Amniotic stem cell (primary cell): ENCODE measurements around the gene FAT1.

Experiments
- DNase-seq: peaks from one replicate; lab custom pipeline; 2025; lab: John Stamatoyannopoulos, UW

The FAT1 gene

DNA sequence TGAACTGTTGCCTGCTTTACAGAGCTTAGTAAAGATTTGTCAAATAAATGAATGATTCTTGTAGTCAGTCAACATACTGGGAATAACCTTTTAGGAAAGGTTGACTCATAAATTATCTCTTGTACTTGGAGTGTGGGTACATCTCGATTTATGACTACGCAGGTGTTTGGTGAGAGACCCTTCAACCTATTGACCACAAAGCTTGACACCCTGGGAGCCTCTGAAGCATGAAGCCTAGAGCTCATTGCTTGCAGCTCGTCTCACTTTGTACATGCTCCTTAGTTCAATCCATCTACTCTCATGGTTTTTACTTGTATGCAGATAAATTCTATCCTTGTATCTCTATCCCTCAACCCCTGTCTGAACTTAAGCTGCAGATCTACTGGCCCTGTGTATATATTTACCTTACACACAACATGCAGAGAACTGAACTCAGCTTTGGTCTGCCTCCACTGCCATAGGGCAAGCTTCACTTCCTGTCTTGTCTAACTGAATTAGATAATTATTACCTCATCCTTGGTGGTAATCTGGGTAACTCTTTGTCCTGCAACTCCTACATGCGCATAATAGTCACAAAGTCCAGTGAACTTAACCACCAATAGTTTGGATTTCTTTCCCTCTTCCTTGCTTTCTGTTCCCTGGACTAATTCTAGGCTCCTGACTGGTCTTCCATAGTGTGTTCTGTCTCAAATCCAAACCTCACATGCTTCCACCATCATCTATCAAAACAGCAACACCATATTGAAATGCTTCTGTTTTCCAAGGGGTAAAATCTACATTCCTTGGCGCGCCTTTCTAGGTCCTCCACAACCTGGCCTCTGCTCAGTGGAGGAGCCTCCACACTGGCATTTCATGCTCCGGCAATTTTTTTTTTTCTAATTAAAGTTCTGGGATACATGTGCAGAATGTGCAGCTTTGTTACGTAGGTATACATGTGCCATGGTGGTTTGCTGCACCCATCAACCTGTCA, 32.2 kb upstream of the FAT1 start:
- DNase-seq: no peak

DNA sequence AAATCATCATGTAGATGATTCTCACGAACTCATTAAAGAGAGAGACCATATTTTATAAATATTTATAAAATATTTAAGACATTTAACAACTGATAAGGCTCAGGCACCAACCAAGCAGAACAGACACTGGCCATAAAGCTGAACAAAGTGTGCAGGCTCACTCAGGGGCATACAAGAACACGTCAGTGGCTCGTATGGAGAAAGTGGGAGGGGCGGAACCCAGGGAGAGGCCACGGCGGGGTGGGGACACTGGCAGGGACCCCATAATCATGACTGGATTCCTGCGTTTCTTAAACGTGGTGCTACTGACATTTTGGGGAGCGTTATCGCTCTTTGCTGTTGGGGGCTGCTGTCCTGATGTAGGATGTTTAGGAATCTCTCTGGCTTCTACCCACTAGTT, 31.3 kb upstream of the FAT1 start:
- no peak for DNase-seq

DNA sequence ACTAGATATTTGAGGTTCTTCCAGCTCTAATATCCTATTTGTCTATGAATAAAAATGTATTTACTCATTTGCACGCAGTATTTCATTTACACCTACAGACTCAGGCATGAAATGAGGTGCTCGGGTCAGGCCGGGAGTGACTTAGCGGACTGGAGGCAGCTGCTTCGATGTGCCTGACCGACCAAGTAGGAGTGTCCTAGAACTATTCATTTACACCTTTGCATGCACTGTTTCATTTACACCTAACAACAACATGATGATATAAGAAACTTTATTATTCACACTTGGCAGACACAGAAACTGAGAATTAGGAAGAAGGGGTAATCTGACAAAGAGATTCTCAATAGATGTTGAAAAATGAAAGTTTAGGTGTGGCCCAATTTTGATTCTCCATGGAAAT, 28.7 kb upstream of the FAT1 start:
- no peak for DNase-seq

DNA sequence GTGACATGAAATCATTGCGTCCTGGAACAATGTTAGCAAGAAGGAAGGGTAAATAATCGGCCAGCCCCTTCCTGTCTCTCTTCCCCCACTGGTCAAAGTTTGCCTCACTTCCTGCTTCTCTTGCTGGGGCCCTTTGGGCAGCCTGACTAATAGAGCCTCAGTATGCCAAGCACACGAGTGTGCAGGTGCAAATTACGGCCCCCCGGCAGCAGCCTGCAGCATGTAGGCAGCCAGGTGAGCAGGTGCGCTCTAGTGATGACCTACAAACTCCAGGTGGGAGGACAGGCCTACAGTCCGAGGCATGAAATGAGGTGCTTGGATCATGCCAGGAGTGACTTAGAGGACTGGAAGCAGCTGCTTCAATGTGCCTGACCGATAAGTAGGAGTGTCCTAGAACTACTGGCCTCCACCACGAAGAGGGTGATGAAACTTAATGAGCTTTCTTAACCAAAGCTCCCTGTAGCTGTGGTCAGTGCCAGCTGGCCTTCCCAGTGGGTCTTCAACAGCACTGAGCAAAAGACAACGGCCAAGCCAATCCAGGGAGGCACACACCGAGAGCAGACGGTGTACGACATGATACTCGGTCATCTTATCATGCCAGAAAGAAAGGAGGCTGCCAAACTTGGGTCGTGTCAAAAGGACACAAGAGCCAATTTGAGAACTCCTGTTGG, 26.1 kb upstream of the FAT1 start:
- no peak for DNase-seq

DNA sequence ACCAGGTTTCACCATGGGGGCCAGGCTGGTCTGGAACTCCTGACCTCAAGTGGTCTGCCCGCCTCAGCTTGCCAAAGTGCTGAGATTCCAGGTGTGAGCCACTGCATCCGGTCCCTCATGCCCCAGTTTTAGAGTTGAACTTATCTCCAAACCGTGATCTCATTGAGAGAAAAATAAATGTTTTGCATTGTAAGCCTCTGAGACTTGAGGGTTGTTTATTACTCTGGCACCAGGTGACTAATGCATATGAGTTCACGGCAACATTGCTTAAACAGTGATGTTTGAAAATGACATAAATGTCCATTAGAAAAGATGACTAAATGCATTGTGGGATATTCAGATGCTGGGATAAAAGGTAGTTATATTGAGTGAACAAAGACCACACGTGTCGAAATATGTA, 22.9 kb upstream of the FAT1 start:
- no peak for DNase-seq

DNA sequence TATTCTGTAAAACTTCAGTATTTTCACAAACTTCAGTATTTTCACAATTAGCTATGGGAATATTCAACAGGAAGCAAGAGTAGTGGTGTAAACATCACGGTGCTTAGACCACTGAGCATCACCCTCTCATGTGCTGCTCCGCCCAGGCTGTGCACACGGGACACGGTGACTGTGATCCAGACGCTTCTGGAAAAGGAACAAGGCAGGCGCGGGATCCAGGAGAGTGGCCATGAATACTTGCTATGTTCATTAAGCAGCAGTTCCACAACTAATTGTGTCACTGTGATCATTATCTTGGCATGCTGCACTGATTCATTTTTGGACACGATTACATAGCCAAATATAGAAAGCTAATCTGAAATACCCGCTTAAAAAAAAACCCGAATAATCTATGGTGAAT, 19.6 kb upstream of the FAT1 start:
- DNase-seq: no peak

DNA sequence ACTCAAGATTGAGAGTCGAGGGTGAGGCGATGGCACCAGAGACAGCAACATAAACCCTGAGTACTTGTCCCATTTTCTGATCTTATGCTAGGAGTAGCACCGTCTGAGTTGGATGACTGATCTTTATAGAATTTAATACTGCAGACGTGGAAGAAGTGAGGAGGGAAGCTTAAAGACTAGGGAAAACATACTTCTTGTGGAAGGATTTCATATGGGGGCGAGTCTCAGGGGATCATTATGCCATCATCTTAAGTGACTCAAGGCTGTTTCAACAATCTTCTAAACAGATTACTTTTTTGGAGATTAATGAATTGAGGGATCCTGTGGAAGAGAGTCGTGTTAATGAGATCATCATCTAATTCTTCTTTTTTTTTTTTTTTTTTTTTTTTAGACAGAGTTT, 17.2 kb upstream of the FAT1 start:
- DNase-seq: no peak

DNA sequence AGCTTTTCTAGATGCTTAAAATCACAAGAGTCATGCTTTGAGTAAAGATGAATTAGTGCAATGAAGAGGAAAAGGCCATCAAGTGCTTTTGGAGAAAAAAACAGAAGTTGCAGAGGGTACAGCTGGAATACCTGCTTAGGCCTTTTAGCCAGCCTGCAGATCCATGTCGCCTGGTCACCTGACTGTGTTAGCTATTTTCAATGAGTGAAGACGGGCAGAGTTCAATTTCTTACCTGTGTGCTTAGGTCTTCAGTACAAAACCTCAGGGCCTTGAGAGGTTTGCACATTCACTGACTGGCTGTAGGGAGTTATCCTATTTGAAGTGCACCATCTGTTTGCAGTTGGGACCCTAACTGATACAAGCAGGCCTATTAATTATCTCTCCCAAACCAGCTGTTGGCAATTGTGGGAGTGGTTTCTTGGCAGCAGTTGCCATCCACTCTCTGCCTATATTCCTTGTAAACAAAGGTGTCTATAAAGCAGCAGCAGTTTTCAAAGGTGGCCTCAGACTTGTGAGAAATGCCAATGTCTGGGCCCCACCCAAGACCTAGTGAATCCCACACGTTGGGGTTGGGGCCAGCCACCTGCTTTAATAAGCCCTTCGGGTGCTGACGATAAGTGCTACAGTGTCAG, 16.3 kb upstream of the FAT1 start:
- DNase-seq: no peak

DNA sequence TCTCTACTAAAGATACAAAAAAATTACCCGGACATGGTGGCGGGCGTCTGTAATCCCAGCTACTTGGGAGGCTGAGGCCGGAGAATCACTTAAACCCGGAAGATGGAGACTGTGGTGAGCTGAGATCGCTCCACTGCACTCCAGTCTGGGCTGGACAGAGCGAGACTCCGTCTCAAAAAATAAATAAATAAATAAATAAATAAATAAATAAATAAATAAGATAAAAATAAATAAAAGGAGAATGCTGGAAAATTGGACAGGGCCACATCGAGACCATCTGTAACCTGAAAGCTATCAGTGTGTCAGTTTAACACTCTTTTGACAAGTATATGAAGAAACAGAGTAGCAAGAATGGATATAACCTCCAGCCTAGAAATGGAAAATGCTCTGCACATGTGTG, 15.7 kb upstream of the FAT1 start:
- no peak for DNase-seq

DNA sequence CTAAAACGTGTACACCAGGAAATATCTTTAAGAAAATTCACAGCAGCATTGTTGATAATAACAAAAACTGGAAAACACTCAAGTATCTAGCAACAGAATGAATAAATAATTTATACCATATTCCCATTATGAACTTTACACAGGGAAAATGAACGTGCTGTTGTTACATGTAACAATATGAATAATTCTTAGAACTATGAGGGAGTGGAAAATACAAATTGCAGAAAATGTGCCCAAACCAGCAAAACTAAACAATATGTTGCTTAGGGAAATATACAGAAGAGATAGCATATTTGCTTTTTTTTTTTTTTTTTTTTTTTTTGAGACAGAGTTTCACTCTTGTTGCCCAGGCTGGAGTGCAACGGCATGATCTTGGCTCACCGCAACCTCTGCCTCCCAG, 14.8 kb upstream of the FAT1 start:
- DNase-seq: no peak

DNA sequence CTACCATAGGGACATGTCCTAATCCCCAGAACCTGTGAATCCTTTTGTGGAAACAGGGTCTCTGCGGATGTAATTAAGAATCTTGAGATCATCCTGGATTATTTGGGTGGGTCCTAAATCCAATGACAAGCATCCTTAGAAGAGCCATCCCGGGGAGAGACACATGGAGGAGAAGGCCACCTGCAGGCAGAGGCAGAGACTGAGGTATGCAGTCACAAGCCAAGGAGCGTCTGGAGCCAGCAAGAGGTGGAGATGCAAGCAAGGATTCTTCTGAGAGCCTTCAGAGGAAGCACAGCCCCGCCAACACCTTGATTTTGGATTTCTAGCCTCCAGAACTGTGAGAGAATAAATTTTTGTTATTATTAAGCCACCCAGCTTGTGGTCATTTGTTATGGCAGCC, 13.8 kb upstream of the FAT1 start:
- no peak for DNase-seq

DNA sequence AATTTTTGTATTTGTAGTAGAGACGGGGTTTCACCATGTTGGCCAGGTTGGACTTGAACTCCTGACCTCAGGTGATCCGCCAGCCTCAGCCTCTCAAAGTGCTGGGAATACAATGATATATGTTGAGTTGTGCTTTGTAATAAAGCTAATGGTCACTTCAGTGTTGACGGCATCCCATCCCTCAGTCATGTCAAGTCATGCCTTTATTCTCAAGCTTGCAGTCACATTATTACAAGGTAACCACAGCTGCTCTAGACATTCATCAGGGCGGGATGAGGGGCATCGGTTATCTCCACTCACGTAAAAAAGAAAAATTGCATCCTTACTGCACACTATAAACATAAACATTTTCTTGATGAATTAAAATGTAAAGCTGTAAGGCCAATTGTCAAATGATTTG, 12.8 kb upstream of the FAT1 start:
- DNase-seq: no peak

DNA sequence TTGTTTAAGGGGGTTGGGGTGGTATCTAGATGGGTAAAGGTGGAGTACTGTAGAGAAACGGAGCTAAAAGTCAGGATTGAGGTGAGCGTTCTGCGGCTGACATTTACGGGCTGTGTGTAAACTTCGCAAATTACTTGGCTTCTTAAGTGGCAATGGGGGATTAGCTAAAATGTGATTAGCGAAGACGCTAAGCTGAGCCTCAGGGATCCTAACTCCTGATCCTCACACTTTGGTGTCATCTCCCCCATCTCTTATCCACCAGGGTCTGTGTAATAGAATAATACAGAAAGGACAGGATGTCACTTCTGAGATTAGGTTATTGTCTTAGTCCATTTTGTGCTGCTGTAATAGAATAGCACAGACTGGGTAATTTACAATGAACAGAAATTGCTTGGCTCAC, 10.6 kb upstream of the FAT1 start:
- no peak for DNase-seq

DNA sequence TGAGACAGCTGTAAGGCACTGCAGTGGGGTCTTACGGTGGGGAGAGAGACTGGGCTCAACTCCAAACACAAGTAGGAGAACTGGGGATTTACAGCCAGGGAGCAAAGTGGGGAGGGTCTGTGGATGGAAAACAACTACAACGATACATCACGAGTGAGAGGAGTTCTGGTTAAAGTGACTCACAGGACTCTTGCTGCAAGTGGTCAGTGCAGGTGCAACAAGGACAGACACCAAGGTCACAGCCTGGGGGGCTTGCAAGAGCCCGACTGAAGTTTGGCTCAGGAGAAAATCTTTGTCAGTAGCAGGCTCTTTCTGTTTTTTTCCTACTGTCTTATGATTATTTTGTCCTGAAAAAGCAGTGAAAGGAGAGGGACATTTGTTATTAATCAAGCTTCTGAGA, 10.1 kb upstream of the FAT1 start:
- DNase-seq: no peak

DNA sequence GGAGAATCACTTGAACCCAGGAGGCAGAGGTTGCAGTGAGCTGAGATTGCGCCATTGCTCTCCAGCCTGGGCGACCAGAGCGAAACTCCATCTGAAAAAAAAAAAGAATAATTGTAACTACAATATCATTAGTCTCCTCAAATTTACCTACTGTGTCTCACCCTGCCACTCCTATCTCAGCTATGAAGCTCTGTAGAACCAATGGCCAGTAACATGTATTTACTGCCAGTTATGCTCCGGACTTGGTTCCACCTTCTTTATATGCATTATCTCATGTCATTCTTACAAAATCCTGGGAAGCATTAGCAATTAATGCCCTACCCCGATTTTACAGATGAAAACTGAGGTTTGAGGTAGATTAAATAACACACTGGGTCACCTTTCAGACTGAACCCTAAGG, 7.0 kb upstream of the FAT1 start:
- DNase-seq: no peak

DNA sequence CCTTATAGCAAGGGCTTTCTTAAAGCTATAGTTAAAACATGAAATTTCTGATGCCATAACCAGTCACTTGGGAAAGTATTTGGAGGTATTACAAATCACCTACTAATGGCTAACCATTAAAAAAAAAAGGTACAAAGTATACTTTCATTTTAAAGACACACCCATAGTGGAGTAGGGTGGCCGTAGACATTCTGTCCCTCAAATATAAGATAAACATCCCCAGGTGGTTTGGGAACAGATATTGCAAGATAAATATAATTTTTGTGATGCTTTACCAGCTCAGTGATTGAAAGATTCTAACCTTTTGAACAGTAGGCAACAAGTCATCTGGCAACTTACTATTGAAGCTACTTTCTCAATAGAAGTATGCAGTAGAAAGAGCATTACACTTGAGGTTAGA, 6.2 kb upstream of the FAT1 start:
- DNase-seq: no peak

DNA sequence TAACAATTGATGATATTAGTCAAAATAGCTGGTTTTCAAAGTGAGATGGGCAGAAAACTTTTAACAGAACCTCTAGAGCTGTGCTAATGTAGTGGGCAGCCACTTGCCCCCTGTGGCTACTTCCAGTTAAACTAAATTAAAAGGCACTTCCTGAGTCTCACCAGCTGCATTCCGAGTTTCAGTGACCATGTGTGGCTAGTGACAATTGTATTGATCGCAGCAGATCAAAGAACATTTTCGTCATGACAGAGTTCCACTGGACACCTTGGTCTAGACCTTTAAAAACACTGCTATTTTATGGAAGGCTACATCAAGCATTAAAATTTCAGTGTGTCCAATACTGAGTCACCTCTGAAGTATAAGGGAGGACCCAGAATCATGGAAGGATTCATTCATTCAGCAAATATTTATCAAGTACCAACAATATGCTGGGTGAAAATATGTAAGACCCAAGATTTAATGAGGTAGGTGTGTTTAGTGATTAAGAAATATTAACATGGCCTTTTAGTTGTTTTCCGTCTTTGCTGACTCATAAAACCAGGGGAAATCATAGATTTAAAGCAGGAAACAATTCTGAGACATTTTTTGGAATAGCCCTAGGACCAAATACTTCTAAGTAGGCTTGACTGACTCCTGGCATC, 5.1 kb upstream of the FAT1 start:
- DNase-seq: no peak

DNA sequence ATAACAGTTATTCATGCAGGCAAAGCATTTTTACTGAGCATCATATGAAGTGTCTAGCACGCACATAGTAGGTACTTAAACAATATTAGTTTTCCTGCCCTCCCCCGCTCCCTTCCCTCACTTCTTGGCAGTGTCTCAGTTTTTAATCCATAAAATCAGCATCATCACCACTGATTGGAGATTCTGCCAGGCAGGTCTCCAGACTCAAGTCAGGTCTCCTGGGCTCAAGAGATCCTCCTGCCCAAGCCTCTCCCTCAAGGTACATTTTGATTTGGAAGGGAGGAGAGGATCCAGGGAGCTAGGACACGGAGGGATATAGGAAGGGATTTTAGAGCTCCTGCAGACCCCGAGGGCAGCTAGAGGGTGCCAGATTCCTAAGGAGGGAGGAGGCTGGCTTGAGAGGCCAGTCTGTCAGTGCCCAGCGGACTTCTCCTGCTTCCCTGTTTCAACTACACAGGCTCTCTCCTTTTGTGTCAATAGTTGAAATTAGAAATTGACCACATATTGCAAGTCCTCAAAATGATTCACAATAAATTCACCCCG, 4.4 kb upstream of the FAT1 start:
- DNase-seq: no peak

DNA sequence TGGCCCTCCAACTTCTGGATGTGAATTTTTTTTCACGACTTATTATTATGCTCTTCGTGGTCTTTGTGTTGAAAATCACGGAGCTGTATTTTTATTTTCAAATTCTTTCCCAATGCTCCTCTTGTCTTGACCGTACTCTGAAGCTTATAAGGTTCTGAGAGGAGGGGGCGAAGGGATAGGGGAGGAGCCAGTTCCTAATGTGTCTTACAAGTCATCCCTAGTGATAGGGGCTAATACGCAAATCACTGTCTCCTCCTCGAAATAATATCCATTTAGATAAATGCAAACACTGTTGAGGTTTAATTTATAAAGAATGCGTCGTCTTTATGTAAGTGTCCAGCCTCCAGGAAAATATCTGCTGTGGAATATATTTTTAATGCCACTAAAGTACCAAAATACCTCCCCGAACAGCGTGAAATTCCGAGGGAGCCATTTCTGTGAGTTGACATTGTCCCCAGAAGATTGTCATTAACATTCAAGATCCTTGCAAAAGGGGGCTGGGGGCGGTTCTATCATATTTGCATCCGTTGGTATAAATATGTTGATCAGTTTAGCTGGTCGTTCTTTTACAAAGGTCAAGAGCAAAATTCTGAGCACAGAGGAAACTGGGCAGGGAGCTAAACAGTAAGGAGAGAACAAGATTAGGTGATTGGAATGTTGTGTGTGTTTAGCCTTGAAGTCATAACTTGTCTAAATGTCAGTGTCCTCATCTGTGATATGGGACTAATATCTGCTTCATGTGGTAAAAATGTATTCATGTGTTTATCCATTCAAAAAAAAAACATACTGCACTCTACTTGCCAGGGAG, 3.7 kb upstream of the FAT1 start:
- no peak for DNase-seq

DNA sequence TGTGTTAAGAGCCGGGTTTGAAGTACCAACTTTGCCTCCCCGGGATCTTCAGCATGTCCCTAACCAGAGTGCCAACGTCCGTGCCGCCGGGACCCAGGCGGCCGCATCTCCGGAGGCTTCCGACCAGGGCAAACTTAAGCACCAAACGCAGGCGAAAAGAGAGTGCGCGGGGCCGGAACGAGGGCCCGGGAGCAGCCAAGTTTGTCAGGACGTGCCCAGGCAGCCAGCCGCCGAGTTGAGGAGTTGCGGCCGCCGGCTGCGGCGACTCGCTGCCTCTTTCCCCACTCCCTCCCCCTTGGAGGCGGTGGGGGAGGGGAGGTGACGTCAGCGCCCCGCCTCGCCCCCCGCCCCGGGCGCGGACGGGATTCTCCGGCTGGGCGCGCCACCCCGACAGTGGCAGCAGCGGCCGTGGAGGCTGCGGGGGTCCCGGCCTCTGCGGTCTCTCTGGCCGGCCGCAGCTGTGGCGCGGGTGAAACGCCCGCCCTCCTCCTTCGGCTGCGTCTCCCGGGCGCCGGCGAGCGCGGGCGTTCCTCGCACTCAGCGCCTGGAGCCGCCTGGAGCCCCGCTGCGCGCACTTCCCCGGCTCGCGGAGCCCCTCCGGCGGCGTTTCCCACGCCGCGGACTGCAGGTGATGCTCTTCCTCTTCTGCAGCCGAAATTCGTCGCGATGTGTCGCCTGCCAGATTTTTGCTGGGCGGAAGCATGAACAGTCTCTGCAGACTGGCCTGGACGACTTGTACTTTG, 2.9 kb upstream of the FAT1 start:
- peak; percentile 19 for DNase-seq
